GM18505 (cell line): ENCODE results near the gene GDF9.

Experiments
- ATAC-seq: cut with Tn5 transposase; IDR thresholded peaks from one replicate; pipeline ENCODE4 v1.9.1; 2021; ENCODE audit not compliant: unreplicated experiment
- POLR2A ChIP-seq: IDR thresholded peaks from 4 replicates; pipeline ENCODE4 v1.6.1; 2011; ENCODE audit warnings: borderline replicate concordance; ENCODE audit not compliant: insufficient read depth, insufficient read length; ENCODE audit errors: extremely low read depth

GDF9 gene

GRCh38 chr5:132866342-132867045 lies at the start of gene GDF9, which contains the start of gene UQCRQ:
GDF9 (minus strand) TSS chr5:132866469; CDS start chr5:132864533, 1,936 bp downstream.
UQCRQ (plus strand) TSS chr5:132866642; CDS start chr5:132866882, 240 bp downstream.
- peak; percentile 92 for TF ChIP-seq POLR2A

GRCh38 chr5:132915681-132916080 lies 49.4 kb upstream of the GDF9 start:
- no peak for ATAC-seq
- TF ChIP-seq POLR2A: no peak

More at GRCh38 chr5:132866342-132867045, at the start of gene GDF9, which contains the start of gene UQCRQ:
- peak; percentile 97 for ATAC-seq

- TF ChIP-seq POLR2A: no peak
- ATAC-seq: no peak
Measured at GRCh38 chr5:132909702-132910101, 43.4 kb upstream of the GDF9 start.

- ATAC-seq: no peak
- TF ChIP-seq POLR2A: no peak
Measured at GRCh38 chr5:132907161-132907560, 40.9 kb upstream of the GDF9 start.

- ATAC-seq: no peak
- no peak for TF ChIP-seq POLR2A
Measured at GRCh38 chr5:132905938-132906337, 39.7 kb upstream of the GDF9 start.

- TF ChIP-seq POLR2A: no peak
- no peak for ATAC-seq
Measured at GRCh38 chr5:132901730-132902129, 35.5 kb upstream of the GDF9 start.

GRCh38 chr5:132901036-132901435 lies 34.8 kb upstream of the GDF9 start:
- no peak for TF ChIP-seq POLR2A
- no peak for ATAC-seq

- no peak for ATAC-seq
- no peak for TF ChIP-seq POLR2A
Measured at GRCh38 chr5:132898094-132898493, 31.8 kb upstream of the GDF9 start.

- ATAC-seq: no peak
- no peak for TF ChIP-seq POLR2A
Measured at GRCh38 chr5:132896685-132897084, 30.4 kb upstream of the GDF9 start.

- TF ChIP-seq POLR2A: no peak
- no peak for ATAC-seq
Measured at GRCh38 chr5:132895719-132896305, 29.5 kb upstream of the GDF9 start.

GRCh38 chr5:132890817-132891216 lies 24.5 kb upstream of the GDF9 start:
- ATAC-seq: no peak
- TF ChIP-seq POLR2A: no peak

GRCh38 chr5:132889501-132889900 lies 23.2 kb upstream of the GDF9 start:
- no peak for ATAC-seq
- no peak for TF ChIP-seq POLR2A

GRCh38 chr5:132887283-132887682 lies 21.0 kb upstream of the GDF9 start:
- no peak for ATAC-seq
- TF ChIP-seq POLR2A: no peak
